Measurements from ENCODE around the gene UGGT2.
"Not testable (repeated sequence)": the region's sequence is repeated elsewhere in the genome, so short reads cannot be mapped to it uniquely, and the experiment has no call there.

Gene UGGT2

GRCh38 chr13:95783747-95784146, 269.5 kb downstream of the UGGT2 start:
- TF ChIP-seq CTCF (conservative IDR thresholded peaks at IDR 0.05) = no peak
- TF ChIP-seq ZFX (IDR thresholded peaks at IDR 0.05) = no peak
- no peak overlapping the region for H3K27ac ChIP-seq

GRCh38 chr13:95781940-95782339, 271.3 kb downstream of the UGGT2 start:
- not testable (repeated sequence) for H3K27ac ChIP-seq

- TF ChIP-seq CTCF (conservative IDR thresholded peaks at IDR 0.05) = no peak
- no peak for TF ChIP-seq ZFX (IDR thresholded peaks at IDR 0.05)
- H3K27ac ChIP-seq = no peak overlapping the region
These were observed 272.2 kb downstream of the UGGT2 start for GRCh38 chr13:95781016-95781415.

- TF ChIP-seq CTCF (conservative IDR thresholded peaks at IDR 0.05) = no peak
- no peak for TF ChIP-seq ZFX (IDR thresholded peaks at IDR 0.05)
These were observed 273.7 kb downstream of the UGGT2 start for GRCh38 chr13:95779522-95779921.

GRCh38 chr13:95771905-95772304, 281.3 kb downstream of the UGGT2 start:
- H3K27ac ChIP-seq = no peak overlapping the region
- no peak for TF ChIP-seq CTCF (conservative IDR thresholded peaks at IDR 0.05)
- TF ChIP-seq ZFX (IDR thresholded peaks at IDR 0.05) = no peak

More at GRCh38 chr13:95779522-95779921, 273.7 kb downstream of the UGGT2 start:
- no peak overlapping the region for H3K27ac ChIP-seq

GRCh38 chr13:95763601-95764000, 289.6 kb downstream of the UGGT2 start:
- no peak for TF ChIP-seq CTCF (conservative IDR thresholded peaks at IDR 0.05)
- no peak for TF ChIP-seq ZFX (IDR thresholded peaks at IDR 0.05)
- no peak overlapping the region for H3K27ac ChIP-seq

GRCh38 chr13:95762626-95763025, 290.6 kb downstream of the UGGT2 start:
- not testable (repeated sequence) for H3K27ac ChIP-seq

GRCh38 chr13:95756072-95756471, 297.1 kb downstream of the UGGT2 start:
- TF ChIP-seq ZFX (IDR thresholded peaks at IDR 0.05) (no peak), CTCF (conservative IDR thresholded peaks at IDR 0.05) (no peak)
- no peak overlapping the region for H3K27ac ChIP-seq

GRCh38 chr13:95754069-95754468, 299.1 kb downstream of the UGGT2 start:
- no peak overlapping the region for H3K27ac ChIP-seq
- TF ChIP-seq ZFX (IDR thresholded peaks at IDR 0.05) (no peak), CTCF (conservative IDR thresholded peaks at IDR 0.05) (no peak)

Data from C4-2B (cell line).